DND-41 (cell line): Measurements from ENCODE around the gene ARSJ.

ENCODE experiments used
- ATAC-seq: fragments of 200-7000 bp; cut with Tn5 transposase; 3 replicates; pipeline ENCODE4 v1.9.1; 2021; ENCODE audit warnings: low read depth; ENCODE audit not compliant: insufficient read depth
- DNase-seq: peaks from one replicate; pipeline ENCODE4 v3.0.0-alpha.2; 2020
- H2AFZ ChIP-seq: 2 replicates; pipeline ENCODE4 v1.6.0; 2012; ENCODE audit warnings: low read depth, low read length
- H3K27ac ChIP-seq: 2 replicates; pipeline ENCODE4 v1.5.1; 2012; ENCODE audit warnings: low read length, inconsistent platforms
- H3K27me3 ChIP-seq: fragments of 200-600 bp; sonication (generic); 2 replicates; pipeline ENCODE4 v1.6.0; 2012; ENCODE audit warnings: low read length, mild to moderate bottlenecking, inconsistent platforms; ENCODE audit not compliant: insufficient read depth, poor library complexity
- H3K36me3 ChIP-seq: 2 replicates; pipeline ENCODE4 v1.5.1; 2012; ENCODE audit warnings: low read length, inconsistent platforms; ENCODE audit not compliant: insufficient read depth
- H3K4me1 ChIP-seq: 2 replicates; pipeline ENCODE4 v1.5.1; 2012; ENCODE audit warnings: mild to moderate bottlenecking, low read length; ENCODE audit not compliant: insufficient read depth
- H3K4me2 ChIP-seq: 2 replicates; pipeline ENCODE4 v1.6.0; 2012; ENCODE audit warnings: mild to moderate bottlenecking, moderate library complexity, low read length, inconsistent platforms; ENCODE audit not compliant: insufficient read depth
- H3K4me3 ChIP-seq, 2 experiments: fragments of 200-600 bp in 1 of 2; shearing (Covaris generic) in 1 of 2; 2 replicates each; pipeline ENCODE4 v1.5.1; 2012 to 2016; ENCODE audit warnings: inconsistent platforms in 2 of 2, low read length in 2 of 2, mild to moderate bottlenecking in 2 of 2, low read depth in 1 of 2, moderate library complexity in 1 of 2
- H3K79me2 ChIP-seq: 2 replicates; pipeline ENCODE4 v1.6.0; 2012; ENCODE audit warnings: low read length, inconsistent platforms; ENCODE audit not compliant: insufficient read depth
- H3K9ac ChIP-seq: 2 replicates; pipeline ENCODE4 v1.6.0; 2012; ENCODE audit warnings: low read depth, mild to moderate bottlenecking, inconsistent platforms, low read length, moderate library complexity
- H3K9me3 ChIP-seq: 2 replicates; pipeline ENCODE4 v1.5.1; 2012; ENCODE audit warnings: low read length, moderate library complexity, mild to moderate bottlenecking, inconsistent platforms; ENCODE audit not compliant: insufficient read depth, severe bottlenecking
- H4K20me1 ChIP-seq: 2 replicates; pipeline ENCODE4 v1.6.0; 2012; ENCODE audit warnings: low read length; ENCODE audit not compliant: insufficient read depth
- EZH2 ChIP-seq: IDR thresholded peaks from 3 replicates; pipeline ENCODE4 v1.6.1; 2012; ENCODE audit warnings: borderline replicate concordance, low read depth, mild to moderate bottlenecking, moderate library complexity, low read length, inconsistent platforms; ENCODE audit not compliant: severe bottlenecking
- TF ChIP-seq, protein P1 (sequence below): IDR thresholded peaks from 2 replicates; pipeline ENCODE4 v1.5.1; 2012; ENCODE audit warnings: borderline replicate concordance, low read length, moderate library complexity, mild to moderate bottlenecking; ENCODE audit not compliant: poor library complexity, severe bottlenecking; ENCODE audit errors: extremely low read depth

Gene ARSJ

DNA sequence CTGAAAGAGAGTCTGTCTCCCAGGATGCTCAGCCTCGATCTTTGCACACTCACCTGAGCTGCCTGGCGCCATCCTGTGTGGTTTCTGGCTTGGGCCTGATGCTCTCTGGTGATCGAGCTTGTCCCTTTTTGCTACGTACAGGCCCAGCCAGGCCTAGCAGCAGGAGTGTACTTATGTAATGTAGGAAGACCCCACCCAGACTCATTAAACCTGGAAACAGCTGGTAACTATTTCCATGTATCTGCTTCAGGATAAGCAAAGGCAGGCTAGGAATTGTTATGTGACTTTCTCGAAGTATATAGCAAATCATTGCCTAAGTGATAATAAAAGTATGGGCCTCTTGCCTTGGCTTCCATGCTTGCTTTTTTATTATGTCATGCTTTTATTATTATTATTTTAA, 18.6 kb upstream of the ARSJ start:
- TF ChIP-seq EZH2, result no peak
- TF ChIP-seq, protein P1, sequence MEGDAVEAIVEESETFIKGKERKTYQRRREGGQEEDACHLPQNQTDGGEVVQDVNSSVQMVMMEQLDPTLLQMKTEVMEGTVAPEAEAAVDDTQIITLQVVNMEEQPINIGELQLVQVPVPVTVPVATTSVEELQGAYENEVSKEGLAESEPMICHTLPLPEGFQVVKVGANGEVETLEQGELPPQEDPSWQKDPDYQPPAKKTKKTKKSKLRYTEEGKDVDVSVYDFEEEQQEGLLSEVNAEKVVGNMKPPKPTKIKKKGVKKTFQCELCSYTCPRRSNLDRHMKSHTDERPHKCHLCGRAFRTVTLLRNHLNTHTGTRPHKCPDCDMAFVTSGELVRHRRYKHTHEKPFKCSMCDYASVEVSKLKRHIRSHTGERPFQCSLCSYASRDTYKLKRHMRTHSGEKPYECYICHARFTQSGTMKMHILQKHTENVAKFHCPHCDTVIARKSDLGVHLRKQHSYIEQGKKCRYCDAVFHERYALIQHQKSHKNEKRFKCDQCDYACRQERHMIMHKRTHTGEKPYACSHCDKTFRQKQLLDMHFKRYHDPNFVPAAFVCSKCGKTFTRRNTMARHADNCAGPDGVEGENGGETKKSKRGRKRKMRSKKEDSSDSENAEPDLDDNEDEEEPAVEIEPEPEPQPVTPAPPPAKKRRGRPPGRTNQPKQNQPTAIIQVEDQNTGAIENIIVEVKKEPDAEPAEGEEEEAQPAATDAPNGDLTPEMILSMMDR, result no peak
- no peak overlapping the region for H3K27ac ChIP-seq
- H3K79me2 ChIP-seq, result no peaks in the 10 kb centered on the region
- H3K9me3 ChIP-seq, result no peaks in the 10 kb centered on the region
- H3K4me3 ChIP-seq, result no peak overlapping the region
- no peaks in the 10 kb centered on the region for H4K20me1 ChIP-seq
- no peak overlapping the region for H3K4me2 ChIP-seq
- H3K4me1 ChIP-seq, result no peaks in the 10 kb centered on the region
- H2AFZ ChIP-seq, result no peak overlapping the region
- H3K9ac ChIP-seq, result no peak overlapping the region
- ATAC-seq (no peak), DNase-seq (no peak)
- H3K27me3 ChIP-seq, result no peaks in the 10 kb centered on the region
- no peaks in the 10 kb centered on the region for H3K36me3 ChIP-seq

DNA sequence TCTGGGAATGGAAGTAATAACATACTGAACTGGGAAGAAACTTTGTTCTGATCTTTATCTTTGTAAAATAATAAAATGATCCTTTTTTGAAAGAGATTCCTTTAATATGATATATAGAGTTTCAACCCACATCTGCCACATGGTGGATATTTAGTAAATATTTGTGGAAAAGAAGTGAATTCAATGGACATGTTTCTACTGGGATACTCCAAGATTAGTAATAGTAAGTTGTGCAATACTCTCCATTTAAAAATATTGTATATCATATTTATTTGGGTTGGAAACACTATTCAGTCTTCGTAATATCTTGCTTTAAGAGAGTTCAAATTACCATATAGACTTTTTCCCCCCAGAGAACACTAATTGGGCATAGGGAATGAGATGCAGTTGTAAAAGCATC, 17.8 kb upstream of the ARSJ start:
- Histone ChIP-seq H4K20me1 (no peaks in the 10 kb centered on the region), H2AFZ (no peak overlapping the region), H3K4me3 (no peak overlapping the region), H3K4me1 (no peaks in the 10 kb centered on the region), H3K36me3 (no peaks in the 10 kb centered on the region), H3K27me3 (no peaks in the 10 kb centered on the region), H3K9me3 (no peaks in the 10 kb centered on the region), H3K9ac (no peak overlapping the region), H3K79me2 (no peaks in the 10 kb centered on the region), H3K4me2 (no peak overlapping the region), H3K27ac (no peak overlapping the region)
- ATAC-seq (no peak), DNase-seq (no peak)
- TF ChIP-seq EZH2, result no peak
- TF ChIP-seq, protein P1, result no peak

DNA sequence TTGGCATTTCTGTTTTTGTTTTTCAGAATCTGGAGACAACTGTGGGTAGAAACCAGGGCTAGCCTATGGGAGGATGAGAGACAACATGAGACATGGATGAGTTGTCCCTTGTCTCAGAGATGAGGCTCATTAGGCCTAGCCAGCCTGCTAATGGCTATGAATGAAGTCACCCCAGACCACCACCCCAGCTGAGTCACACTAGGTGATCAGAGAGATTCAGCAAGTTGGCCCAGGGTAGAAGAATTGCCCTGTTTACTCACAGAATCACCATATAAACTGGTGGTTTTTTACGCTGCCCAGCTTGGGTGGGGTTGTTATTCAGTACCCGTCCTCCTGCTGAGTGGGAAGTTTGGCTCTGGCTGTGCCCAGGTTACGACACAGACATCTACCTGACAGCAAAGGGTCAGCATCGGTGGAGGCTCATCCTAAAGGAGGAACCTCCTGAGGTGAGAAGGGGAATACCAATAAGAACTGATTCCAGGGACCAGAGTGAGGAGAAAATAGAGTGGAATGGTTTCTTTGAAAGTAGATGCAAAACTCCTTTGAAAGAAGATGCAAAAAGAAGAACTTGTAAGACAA, 17.2 kb upstream of the ARSJ start:
- H2AFZ ChIP-seq, result no peak overlapping the region
- H3K4me2 ChIP-seq, result no peak overlapping the region
- no peak for TF ChIP-seq EZH2
- TF ChIP-seq, protein P1, result no peak
- no peak for ATAC-seq
- no peak for DNase-seq
- H3K79me2 ChIP-seq, result no peaks in the 10 kb centered on the region
- no peak overlapping the region for H3K4me3 ChIP-seq
- H3K9me3 ChIP-seq, result no peaks in the 10 kb centered on the region
- H3K27me3 ChIP-seq, result no peaks in the 10 kb centered on the region
- no peak overlapping the region for H3K27ac ChIP-seq
- H3K36me3 ChIP-seq, result no peaks in the 10 kb centered on the region
- H3K4me1 ChIP-seq, result no peaks in the 10 kb centered on the region
- no peaks in the 10 kb centered on the region for H4K20me1 ChIP-seq
- no peak overlapping the region for H3K9ac ChIP-seq

DNA sequence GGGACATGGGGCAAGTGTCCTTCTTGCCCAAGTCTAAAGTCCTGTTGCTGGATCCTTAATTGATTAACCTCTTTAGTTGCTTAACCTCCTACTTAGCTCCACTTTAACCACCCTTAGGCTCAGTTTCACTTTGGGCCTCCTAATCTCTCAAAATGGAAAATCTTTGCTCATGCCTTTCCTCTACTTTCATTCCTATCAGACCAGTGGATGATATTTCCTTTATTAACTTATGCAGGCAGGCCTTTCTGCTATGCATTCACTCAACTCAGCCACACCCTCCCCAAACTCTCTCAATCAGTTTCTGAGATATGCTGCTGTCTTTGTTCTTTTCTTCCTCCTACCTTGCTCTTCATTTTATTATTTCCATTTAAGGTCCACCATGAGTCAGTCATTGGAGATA, 14.4 kb upstream of the ARSJ start:
- no peak overlapping the region for H2AFZ ChIP-seq
- no peaks in the 10 kb centered on the region for H3K9me3 ChIP-seq
- H3K4me3 ChIP-seq, result no peak overlapping the region
- no peaks in the 10 kb centered on the region for H3K4me1 ChIP-seq
- H3K27ac ChIP-seq, result no peak overlapping the region
- ATAC-seq (no peak), DNase-seq (no peak)
- H3K79me2 ChIP-seq, result no peaks in the 10 kb centered on the region
- H3K27me3 ChIP-seq, result no peaks in the 10 kb centered on the region
- H4K20me1 ChIP-seq, result no peaks in the 10 kb centered on the region
- no peak overlapping the region for H3K4me2 ChIP-seq
- no peak for TF ChIP-seq EZH2
- TF ChIP-seq, protein P1, result no peak
- no peak overlapping the region for H3K9ac ChIP-seq
- H3K36me3 ChIP-seq, result no peaks in the 10 kb centered on the region
